HT-29 (cell line): ENCODE results near the gene PDGFA. TPM values are rescaled to one million over a fixed set of nuclear protein-coding genes. Genes with fewer than 3 reads are reported as not detected.

ENCODE experiments used
- DNase-seq: peaks from one replicate; pipeline ENCODE4 v3.0.0-alpha.2; 2015; ENCODE audit warnings: low spot score
- total RNA-seq: library from RNA; depleted of rRNA; stranded (reverse); fragments of >200 nt; shearing (Covaris generic); gene quantifications from 2 replicates; pipeline ENCODE4 v1.2.3, GENCODE V29; 2014

PDGFA gene
- total RNA-seq, 1 experiment from 2014 or later: 15.8 TPM

DNA sequence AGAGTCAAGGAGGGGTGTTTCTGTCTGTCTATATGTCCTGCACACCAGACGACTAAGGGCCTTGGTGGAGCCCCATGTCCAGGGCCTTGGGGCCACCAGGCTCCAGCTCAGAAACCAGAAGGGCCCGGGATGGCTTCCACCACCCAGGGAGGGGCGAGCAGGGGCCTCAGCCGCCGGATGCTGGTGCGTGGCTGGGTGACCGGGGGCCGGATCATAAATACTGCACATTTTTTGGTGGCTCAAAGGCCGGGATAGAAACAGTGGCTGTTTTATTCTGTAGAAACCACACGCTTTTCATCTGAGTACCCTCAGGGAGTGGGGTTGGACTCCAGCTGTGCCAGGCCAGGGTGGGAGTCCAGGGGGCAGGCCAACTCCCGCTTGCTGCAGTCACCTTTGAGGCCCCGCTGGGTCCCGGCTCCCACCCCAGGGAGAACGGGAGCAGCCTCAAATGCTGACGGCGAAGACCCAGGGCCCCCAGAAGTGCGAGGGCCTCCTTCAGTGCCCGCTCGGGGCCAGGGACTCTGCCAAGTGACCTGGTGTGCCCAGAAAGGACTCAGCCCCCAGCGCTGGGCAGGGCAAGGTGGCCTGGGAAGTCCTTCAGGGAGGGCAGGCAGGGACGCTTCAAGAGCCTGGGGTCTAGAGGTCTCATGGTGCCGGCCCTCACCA, 28.2 kb downstream of the PDGFA start:
- DNase-seq: no peak

DNA sequence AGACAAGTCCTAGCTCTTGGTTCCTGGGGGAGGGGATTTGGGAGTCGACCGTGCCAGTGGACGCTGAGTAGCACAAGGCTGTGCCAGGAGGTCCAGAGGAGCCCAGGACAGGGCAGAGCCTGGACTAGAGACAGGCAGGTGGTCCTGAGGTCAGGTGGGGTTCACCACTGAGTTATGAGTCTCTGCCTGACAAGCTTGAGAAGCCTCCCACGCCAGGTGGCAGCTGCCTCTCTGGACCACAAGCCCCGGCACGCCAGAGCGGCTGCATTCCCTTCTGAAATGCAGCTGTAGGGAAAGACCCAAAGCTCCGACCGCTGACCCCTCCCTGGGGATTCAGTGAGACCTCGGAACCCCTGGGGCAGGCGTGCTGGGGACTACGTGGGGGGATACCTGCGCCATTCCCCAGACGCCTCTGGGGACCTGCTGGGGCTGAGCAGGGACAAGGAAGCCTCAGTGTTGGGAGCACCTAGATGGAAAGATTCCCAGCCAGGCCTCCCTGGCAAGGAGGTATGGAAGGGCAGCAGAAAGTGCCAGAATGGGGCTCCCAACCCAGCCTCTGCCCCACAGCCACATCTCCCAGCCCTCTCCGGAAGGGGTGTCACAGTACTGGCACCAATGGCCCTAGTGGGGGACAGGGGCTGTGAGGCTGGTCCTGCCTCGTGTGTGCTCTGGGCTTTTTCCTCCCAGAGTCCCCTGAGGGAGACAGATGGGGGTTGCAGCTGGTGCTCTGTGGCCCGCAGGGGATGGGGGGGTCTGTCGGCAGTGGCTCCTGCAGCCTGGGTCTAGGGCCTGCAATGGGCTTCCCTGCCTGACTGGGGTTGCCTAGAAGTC, 29.0 kb downstream of the PDGFA start:
- DNase-seq: no peak

DNA sequence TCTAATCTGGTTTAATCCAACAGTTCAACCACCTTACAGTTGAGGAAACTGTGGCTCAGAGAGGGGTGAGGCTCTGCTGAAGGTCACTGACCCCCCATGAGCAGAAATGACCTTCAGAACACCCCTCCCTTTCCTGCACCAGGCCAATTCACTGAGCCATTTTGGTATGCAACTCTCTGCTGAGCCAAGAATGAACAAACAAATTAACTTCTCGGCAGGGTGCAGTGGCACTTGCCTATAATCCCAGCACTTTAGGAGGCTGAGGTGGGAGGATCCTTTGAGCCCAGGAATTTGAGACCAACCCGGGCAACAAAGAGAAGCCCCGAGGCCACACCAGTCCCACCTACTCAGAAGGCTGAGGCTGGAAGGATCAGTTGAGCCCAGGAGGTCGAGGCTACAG, 29.8 kb downstream of the PDGFA start:
- no peak for DNase-seq

DNA sequence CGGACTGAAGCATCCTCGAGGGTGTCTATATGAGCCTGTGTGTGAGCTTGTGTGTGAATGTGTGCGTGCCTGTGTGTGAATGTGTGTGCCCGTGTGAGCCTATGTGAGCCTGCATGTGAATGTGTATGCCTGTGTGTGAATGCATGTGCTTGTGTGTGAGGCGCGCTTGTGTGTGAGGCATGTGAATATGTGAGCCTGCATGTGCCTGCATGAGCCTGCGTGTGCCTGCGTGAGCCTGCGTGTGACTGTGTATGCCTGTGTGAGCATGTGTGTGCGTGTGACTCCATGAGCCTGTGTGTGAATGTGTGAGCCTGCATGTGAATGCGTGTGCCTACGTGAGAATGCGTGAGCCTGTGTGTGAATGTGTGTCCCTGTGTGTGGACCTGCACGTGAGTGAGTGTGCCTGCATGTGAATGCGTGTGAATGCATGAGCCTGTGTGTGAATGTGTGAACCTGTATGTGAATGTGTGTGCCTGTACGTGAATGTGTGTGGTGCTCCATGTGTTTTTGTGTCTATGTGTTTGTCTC, 33.4 kb downstream of the PDGFA start:
- no peak for DNase-seq

DNA sequence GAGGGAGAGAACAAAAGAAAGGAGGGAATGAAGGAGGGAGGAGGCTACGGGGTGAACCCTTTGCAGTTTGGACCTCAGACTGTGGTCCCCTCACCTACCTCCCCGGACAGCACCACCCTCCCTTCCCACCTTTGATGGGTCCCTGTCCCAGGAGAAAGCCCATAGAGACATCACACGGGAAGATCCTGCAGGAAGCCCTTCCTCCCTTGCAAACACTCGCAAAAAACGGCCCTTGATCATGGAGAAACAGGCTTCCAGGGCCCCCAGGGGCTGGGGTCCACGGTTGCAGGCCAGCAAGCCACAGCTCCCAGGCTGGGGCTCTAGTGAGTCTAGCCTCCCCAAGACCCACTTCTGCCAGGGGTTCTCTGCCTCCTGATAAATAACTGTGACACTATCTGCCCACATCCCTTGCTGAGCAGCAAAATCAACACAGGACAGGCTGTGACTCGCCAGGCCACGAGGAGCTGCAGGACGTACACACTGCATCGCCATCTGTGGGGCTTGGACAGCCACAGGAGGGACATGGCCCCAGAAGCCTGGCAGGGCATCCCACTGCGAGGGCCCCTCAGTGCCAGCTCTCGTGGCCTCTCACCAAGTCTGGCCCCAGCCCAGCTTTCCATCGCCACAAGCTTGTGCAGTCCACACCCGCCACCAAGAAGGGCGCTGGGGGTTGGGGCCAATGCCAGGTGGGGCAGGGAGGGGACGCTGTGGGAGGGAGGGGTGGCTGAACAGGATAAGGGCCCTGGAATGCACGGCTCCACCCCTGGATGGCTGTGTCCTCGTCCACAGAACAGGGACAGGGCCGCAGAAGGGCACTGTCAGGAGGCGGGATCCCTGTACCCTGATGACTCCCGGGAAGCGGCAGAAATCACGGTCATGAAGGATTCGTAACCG, 34.2 kb downstream of the PDGFA start:
- DNase-seq: peak; percentile 58

DNA sequence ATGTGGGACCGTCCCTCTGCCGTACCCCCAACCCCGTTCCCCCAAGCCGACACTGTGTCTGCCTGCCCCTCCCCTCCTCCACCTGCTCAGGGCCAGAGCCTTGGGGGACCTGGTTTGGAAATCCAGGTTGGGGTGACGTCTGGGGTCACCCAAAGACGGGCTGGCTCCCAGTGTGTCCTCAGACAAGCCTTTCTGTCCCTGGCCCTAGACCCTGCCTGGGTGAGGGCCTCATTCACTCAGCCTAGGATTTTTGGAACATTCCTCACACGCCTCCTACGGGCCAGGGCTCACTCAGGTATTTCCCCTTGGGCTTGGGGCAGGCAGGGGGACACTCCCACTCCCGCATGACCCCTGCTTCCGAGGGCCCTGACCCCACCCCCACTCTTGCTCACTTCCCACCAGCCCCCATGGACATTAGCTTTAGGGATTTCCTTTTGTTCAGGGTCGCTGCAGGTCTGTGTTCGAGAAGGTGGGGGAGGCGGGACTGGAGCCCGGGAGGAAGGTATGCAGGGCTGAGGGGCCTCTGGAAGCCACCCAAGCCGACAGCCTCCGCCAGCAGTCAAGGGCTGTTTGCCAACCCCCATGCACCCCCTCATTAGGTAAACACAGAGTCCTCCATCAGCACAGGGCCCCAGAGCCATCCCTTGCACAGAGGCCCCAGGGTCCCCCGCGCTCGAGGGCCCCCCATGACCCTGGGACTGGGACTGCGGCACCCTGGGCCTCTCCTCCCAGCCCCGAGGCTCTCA, 35.1 kb downstream of the PDGFA start:
- no peak for DNase-seq

DNA sequence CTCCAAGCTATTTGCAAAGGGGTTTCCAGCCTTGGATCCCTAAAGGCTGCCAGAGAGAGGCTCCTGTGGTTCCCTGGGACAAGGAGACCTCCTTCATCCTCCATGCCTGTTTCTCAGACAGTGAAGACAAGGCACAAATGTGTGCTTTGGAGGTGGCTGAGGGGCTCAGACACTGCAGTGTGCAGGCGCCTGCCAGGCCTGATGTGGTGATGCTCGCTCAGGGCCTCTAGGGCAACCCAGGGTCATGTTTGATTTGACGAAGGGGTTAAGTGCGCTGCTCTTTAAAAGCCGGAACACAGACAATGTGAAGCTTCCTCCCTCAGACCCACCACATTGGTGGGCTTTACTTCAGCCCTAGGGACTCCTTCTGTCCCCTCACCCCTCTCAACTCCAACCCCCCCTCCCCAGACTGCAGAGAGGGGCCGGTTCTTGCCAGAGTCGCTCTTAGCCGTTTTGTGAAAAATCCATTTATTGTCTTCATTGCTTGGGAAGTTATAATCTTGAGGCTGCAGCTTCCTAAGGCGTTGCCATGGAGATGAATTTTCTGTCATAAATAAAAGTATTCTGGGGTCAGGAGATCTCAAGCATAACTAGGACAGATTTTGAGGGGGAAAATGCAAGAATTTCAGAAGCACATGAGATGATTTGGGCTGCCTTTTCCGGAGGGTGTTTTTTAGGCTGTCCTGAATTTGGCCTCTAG, 35.8 kb downstream of the PDGFA start:
- DNase-seq: no peak

DNA sequence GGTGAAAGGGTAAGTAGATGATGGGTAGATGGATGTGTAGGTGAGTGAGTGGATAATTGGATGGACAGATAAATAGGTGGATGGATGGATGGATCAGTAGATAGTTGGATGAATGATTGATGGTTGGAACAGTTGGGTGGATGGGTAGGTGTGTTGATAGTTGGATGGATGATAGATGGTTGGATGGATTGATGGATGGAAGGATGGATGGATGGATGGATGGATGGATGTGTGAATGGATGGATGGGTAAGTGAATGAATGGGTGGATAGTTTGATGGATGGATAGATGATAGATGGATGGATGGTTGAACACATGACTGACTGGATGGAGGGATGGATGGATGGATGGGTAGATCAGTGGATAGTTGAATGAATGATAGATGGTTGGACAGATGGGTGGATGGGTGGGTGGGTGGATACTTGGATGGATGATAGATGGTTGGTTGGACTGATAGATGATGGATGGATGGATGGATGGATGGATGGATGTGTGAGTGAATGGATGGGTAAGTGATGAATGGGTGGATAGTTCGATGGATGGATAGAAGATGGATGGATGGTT, 37.0 kb downstream of the PDGFA start:
- DNase-seq: no peak

DNA sequence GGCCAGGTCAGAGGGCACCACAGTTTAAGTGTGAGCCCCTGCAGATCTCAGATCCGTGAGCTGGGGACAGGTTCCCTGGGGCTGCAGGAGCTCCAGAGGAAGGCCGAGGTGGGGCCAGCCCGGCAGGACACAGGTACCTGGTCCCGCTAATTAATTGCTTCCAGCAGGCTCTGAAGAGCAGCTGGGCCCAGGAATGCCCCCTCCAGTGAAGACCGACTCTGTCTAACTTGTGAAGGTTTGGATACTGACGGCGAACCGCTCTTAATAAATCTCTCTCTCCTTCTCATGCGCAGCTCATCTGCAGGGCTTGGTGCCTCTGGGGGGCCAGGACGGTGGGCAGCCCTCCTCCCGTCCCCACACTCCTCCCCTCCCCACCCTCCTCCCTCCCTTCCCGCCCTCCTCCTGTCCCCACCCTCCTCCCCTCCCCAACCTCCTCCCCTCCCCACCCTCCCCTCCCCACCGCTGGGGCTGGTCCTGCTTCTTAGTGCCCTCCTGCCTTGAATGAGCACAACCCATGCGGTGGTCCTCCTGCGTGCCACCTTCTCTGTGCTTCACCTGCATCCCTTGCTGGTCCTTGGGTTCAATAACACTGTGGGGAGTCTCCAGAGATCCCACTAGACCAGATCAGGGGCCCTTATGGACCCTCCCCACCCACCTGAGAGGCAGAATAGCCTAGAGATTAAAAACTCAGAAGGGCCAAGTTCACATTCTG, 38.3 kb downstream of the PDGFA start:
- no peak for DNase-seq

DNA sequence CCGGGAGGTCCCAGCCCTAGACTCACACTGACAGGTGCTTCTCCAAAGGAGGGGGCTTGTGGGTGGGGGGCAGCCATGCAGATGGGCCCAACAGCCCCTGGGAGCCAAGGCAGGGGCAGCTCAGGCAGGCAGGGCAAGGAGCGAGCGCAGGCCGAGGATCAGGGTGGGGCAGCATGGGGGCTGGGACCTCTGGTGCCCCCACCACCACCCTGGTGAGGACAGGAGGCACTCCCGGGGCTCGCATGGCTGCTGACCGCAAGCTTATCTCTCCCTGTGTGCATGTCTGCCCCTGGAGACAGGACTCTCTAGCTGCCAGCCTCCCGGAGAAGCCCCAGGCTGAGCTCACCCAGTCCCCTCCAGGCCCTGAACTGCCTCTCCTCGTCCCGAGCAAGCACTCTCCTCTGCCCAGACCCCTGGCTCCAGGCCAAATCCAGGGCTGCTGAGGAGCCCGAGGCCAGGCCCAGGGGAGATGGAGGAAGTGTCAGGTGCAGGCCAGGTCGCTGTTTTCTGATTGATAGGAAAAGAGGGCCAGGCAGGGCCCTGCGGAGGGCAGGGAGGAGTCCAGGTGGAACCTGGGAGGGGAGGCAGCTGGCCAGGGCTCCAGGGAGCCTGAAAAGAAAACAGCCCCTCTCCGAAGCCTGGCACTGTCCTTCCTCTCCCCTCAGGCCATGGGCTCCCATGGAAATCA, 39.0 kb downstream of the PDGFA start:
- no peak for DNase-seq

DNA sequence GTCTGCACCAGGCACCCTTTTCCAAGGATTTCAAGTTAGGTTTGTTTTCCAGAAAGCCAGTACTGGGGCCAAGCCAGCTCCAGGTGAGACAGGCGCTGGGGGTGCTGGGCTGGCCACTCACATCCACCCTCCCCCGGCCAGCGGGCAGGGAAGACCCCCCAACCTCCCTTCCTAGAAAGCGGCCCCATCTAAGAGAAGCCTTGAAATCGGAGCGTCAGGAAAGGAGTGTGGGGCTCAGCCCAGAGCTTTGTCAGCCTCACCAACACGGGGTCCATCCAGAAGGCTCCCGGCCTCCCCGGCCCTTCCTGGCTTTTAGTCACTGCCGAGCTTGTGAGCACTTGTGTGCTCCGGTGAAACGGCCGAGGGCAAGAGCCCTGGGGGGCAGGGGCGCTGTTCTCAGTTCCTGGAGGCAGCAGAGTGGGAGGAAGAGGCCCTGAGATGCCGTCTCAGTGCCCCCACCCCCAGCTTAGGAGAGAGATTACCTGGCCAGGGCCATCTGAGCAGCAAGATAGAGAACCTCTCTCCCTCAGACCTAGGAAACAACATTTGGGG, 39.6 kb downstream of the PDGFA start:
- no peak for DNase-seq

DNA sequence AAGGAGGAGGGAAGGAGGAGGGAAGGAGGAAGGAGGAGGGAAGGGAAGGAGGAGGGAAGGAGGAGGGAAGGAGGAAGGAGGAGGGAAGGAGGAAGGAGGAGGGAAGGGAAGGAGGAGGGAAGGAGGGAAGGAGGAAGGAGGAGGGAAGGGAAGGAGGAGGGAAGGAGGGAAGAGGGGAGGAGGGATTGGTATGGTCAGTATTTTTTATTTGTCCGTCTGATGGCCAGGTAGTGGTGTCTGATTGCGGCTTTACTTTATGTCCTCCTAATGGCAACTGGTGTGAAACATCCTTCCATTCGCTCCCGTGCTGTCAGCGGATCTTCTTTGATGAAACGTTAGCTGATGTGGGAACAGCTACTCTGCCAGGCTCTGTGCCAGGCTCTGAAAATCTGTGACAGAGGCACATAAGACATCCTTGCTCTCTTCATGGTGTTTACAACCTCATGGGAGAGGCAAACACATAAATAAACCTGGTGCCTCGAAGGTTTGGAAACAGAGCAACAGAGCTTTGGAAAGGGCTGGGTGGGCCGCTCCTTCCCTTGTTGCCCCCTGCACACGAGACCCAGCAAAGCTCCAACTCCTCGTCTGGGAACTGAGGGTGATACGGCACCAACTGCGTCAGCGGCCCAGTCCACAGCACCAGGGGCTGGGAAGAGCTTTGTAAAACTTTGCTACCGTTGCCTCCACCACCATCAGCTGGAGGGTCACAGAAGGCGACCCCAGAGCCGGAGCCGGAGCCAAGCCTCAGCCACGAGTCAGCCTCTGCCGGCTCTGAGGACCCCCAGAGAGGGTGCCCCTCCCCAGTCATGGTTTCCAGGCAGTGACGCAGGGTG, 40.3 kb downstream of the PDGFA start:
- no peak for DNase-seq

DNA sequence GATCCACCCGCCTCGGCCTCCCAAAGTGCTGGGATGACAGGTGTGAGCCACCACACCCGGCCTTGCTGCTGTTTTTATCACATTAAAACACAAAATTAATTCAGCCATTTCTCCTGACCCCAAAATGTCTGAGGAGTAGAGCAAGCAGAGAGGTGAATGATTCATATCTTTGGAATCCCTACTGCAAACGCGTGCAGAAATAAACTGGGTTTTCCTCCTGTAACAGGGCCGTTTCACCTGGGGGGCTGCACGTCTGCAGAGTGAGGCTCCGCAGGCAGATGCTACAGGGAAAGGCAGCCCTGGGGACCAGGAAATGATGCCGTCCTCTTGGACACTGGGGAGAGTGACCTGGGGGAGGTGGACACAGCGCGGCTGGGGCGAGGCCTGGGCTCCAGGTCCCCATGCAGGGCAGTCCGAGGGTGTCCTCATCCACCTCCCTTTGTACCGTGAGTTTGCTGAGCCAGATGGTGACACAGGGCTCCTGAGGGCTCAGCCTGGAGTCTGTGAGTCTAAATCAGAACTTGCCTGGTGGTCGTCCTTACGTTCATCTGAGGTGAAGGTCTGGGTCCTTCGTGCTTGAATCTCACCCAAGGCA, 41.9 kb downstream of the PDGFA start:
- DNase-seq: no peak

DNA sequence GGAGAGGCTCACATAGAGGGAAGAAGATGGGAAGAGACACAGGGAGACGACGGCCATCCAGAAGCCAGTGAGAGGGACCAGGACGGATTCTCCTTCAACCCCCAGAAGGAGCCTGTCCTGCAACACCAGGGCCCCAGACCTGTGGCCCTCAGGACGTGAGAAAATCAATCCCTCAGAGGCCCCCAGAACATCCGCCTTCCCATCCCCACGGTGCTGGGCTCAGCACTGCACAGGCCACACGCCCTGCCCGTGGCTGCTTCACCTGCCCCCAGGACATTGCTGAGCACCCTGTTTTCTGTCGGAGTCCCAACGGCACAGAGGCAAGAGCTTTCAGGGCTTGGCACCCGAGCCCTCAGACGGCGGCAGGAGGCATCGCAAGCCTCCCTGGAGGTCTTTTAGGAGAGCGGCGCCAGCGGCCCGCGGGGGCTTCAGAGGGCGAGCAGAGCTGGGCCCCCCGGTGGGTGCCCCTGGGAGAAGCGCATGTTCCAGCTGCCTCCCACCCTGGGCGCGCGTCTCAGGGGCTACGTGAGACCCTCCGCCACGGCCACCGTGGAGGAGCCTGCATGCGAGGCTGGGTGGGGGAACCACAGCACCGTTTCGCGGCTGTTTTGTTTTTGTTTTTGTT, 42.8 kb downstream of the PDGFA start:
- no peak for DNase-seq

DNA sequence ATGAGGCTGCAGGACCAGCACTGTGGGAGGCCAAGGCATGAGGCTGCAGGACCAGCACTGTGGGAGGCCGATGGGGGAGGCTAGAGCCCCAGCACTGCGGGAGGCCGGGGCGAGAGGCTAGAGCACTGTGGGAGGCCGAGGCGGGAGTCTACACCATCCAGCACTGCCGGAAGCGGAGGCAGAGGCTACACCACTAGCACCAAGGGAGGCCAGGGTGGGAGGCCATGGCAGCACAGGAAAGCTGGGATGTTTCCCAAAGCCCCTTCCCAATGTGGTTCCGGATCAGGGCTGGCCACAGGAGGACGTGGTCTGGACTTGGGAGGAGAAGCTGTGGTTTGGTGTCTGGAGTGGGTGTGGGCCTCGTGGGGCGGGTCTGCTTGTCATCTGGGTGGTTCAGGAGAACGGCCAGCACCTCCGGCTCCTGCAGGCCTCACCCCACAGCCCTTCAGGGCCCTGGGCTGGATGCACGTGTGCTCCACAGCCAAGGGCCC, 43.6 kb downstream of the PDGFA start:
- no peak for DNase-seq

DNA sequence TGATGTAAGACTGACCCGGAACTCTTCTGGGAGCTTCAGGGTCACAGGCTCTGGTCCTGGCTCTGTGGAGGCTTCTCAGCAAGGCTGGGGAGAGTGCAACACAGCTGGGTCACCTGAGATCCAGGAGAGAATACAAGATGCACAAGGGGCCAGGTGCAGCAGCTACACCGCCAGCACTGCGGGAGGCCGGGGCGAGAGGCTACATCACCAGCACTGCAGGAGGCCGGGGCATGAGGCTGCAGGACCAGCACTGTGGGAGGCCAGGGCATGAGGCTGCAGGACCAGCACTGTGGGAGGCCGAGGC, 44.3 kb downstream of the PDGFA start:
- DNase-seq: no peak
